Measurements from ENCODE around the gene NR6A1.

The NR6A1 gene

DNA sequence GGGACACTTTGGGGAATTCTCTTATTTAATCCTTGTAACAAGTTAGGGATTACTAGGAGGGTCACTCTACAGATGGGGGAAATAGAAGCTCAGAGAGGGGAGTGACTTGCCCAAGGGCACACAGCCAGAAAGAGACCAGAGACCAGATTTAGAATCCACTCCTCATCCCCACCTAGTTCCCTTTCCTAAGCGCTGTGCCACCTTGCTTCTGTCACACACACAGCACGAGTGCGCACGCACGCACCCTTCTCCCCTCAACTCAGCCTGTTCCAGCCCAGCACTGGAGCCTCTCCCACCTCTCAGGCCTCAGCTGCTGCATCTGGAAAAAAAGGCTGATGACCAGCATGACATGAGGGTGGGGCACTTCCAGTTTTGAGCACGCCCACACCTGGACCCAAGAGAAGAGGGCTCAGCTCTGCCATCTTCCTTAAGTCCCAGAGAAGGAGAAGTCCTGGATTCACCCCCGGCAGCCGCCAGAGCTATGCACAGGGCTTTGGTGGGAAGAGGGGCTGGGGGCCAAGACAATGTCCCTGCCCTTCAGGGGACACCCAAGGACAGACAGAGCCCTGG is 282.4 kb downstream of the NR6A1 start:
- Histone ChIP-seq H3K4me3 (ENCODE audit: low read length, poor library complexity, severe bottlenecking) (no peak overlapping the region), H3F3A (ENCODE audit: low read depth) (no peaks in the 10 kb centered on the region), H3K4me2 (ENCODE audit: low read depth, low read length, poor library complexity, severe bottlenecking) (no peak overlapping the region), H3K9ac (ENCODE audit: low read depth, low read length, poor library complexity, severe bottlenecking) (no peak overlapping the region), H3K9me2 (replicated peaks; ENCODE audit: low read depth, low read length) (no peaks in the 10 kb centered on the region), H3K79me2 (ENCODE audit: insufficient read depth, low read length) (no peaks in the 10 kb centered on the region), H2AFZ (ENCODE audit: low read length) (no peak overlapping the region), H3K27me3 (ENCODE audit: insufficient read depth, low read length, poor library complexity, severe bottlenecking) (no peaks in the 10 kb centered on the region), H4K20me1 (ENCODE audit: insufficient read depth, low read length, poor library complexity, severe bottlenecking) (no peaks in the 10 kb centered on the region), H3K9me3 (ENCODE audit: insufficient read depth, low read depth, low read length) (no peaks in the 10 kb centered on the region), H3K4me1 (ENCODE audit: insufficient read depth, low read length, poor library complexity, severe bottlenecking) (no peaks in the 10 kb centered on the region), H3K36me3 (ENCODE audit: insufficient read depth, low read length) (no peaks in the 10 kb centered on the region)
- no peak for TF ChIP-seq EZH2phosphoT487 (IDR thresholded peaks at IDR 0.05; ENCODE audit: borderline replicate concordance)
- TF ChIP-seq, protein P1, sequence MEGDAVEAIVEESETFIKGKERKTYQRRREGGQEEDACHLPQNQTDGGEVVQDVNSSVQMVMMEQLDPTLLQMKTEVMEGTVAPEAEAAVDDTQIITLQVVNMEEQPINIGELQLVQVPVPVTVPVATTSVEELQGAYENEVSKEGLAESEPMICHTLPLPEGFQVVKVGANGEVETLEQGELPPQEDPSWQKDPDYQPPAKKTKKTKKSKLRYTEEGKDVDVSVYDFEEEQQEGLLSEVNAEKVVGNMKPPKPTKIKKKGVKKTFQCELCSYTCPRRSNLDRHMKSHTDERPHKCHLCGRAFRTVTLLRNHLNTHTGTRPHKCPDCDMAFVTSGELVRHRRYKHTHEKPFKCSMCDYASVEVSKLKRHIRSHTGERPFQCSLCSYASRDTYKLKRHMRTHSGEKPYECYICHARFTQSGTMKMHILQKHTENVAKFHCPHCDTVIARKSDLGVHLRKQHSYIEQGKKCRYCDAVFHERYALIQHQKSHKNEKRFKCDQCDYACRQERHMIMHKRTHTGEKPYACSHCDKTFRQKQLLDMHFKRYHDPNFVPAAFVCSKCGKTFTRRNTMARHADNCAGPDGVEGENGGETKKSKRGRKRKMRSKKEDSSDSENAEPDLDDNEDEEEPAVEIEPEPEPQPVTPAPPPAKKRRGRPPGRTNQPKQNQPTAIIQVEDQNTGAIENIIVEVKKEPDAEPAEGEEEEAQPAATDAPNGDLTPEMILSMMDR (conservative IDR thresholded peaks at IDR 0.05; ENCODE audit: low read length) = no peak

DNA sequence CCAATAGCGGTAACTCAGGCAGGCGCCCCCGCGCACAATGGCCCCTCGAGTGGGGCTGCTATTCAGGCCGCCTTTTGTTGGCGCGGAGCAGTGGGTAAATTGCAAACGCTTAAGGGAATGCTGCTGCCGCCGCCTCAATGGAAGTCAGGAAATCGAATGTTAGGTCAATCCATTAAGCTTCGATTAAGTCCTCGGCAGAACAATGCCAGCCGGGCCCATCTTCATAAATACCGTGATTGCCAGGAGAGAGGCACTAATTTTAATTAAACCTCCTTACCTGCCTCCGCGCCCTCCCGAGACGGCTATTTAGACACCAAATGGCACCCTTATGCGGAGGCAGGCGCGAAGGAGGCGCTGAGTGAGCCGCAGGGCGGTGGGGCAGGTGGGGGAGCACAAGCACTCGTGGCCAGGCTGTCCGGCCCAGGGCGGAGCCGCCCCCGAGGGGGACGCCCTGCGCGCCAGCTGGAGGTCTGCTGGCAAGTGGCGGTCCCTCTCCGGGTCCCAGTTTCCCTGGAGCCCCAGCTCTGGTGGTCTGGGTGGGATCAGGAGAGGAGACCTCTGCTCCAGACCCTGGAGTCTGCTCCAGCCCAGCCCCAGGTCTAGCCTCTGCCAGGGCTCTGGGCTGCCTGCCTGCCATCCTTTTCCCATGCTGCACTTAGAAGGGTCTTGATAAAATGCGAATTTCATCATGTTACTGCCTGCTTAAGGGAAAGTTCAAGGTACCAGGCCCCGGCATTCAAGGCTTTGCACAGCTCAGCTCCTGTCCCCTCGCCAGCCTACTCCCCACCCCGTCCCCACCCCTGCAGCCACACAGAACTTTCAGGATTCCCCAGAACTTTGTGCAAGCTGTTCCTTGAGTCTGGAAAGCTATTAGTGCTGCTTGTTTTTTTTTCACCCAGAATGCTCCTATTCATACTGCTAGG is 283.6 kb downstream of the NR6A1 start:
- H3K4me2 ChIP-seq (ENCODE audit: low read depth, low read length, poor library complexity, severe bottlenecking) = no peak overlapping the region
- no peak overlapping the region for H2AFZ ChIP-seq (ENCODE audit: low read length)

DNA sequence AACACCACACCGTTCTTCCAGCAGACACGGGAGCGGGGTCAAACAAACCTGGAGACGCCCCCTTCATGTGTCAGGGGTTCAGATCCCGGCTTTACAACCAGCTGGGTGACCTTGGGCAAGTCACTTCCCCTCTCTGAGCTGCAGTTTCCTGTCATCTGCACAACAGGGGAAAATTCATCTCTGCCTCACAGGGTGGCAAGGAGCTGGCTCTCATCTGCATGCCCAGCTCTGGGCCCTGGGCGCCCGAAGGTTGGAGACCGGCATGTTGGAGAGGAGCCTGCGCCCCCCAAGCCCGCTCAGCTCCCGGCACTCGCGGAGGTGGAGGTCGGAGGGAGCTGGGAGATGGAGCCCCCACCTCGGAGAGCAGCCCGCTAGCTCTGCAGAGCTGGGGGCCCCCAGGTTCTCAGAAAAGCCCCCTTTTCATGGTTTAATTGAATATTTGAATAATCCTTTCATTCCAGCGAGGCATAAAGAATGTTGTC is 284.3 kb downstream of the NR6A1 start:
- Histone ChIP-seq H4K20me1 (ENCODE audit: insufficient read depth, low read length, poor library complexity, severe bottlenecking) (no peaks in the 10 kb centered on the region), H3K79me2 (ENCODE audit: insufficient read depth, low read length) (no peaks in the 10 kb centered on the region), H3F3A (ENCODE audit: low read depth) (no peaks in the 10 kb centered on the region), H3K9me2 (replicated peaks; ENCODE audit: low read depth, low read length) (no peaks in the 10 kb centered on the region), H3K36me3 (ENCODE audit: insufficient read depth, low read length) (no peaks in the 10 kb centered on the region), H3K4me1 (ENCODE audit: insufficient read depth, low read length, poor library complexity, severe bottlenecking) (no peaks in the 10 kb centered on the region), H3K4me2 (ENCODE audit: low read depth, low read length, poor library complexity, severe bottlenecking) (no peak overlapping the region), H3K27me3 (ENCODE audit: insufficient read depth, low read length, poor library complexity, severe bottlenecking) (no peaks in the 10 kb centered on the region), H2AFZ (ENCODE audit: low read length) (no peak overlapping the region), H3K9ac (ENCODE audit: low read depth, low read length, poor library complexity, severe bottlenecking) (no peak overlapping the region), H3K4me3 (ENCODE audit: low read length, poor library complexity, severe bottlenecking) (no peak overlapping the region), H3K9me3 (ENCODE audit: insufficient read depth, low read depth, low read length) (no peaks in the 10 kb centered on the region)
- TF ChIP-seq, protein P1 (conservative IDR thresholded peaks at IDR 0.05; ENCODE audit: low read length) = no peak
- TF ChIP-seq EZH2phosphoT487 (IDR thresholded peaks at IDR 0.05; ENCODE audit: borderline replicate concordance) = no peak

More for the DNA sequence above, 283.6 kb downstream of the NR6A1 start:
- TF ChIP-seq, protein P1 (conservative IDR thresholded peaks at IDR 0.05; ENCODE audit: low read length) = no peak
- TF ChIP-seq EZH2phosphoT487 (IDR thresholded peaks at IDR 0.05; ENCODE audit: borderline replicate concordance) = no peak
- Histone ChIP-seq H3K4me3 (ENCODE audit: low read length, poor library complexity, severe bottlenecking) (no peak overlapping the region), H3K79me2 (ENCODE audit: insufficient read depth, low read length) (no peaks in the 10 kb centered on the region), H3F3A (ENCODE audit: low read depth) (no peaks in the 10 kb centered on the region), H3K9me3 (ENCODE audit: insufficient read depth, low read depth, low read length) (no peaks in the 10 kb centered on the region), H3K27me3 (ENCODE audit: insufficient read depth, low read length, poor library complexity, severe bottlenecking) (no peaks in the 10 kb centered on the region), H3K36me3 (ENCODE audit: insufficient read depth, low read length) (no peaks in the 10 kb centered on the region), H3K9ac (ENCODE audit: low read depth, low read length, poor library complexity, severe bottlenecking) (no peak overlapping the region), H4K20me1 (ENCODE audit: insufficient read depth, low read length, poor library complexity, severe bottlenecking) (no peaks in the 10 kb centered on the region), H3K4me1 (ENCODE audit: insufficient read depth, low read length, poor library complexity, severe bottlenecking) (no peaks in the 10 kb centered on the region), H3K9me2 (replicated peaks; ENCODE audit: low read depth, low read length) (no peaks in the 10 kb centered on the region)

All from Loucy (cell line).